ENCODE data around the gene ASTN2.

- no peak for TF ChIP-seq POLR2A (IDR thresholded peaks at IDR 0.05; ENCODE audit: low read length)
- no peak for TF ChIP-seq GATA1 (IDR thresholded peaks at IDR 0.05; ENCODE audit: low read depth, low read length)
These were observed 400.8 kb downstream of the ASTN2 start for GRCh38 chr9:117014061-117014460.

Measured in erythroblast (primary cell).